GM18873 (cell line): ENCODE data around the gene LOXL4.
"Not testable (repeated sequence)": the region's sequence is repeated elsewhere in the genome, so short reads cannot be mapped to it uniquely, and the experiment has no call there.

Experiments used
- ATAC-seq: cut with Tn5 transposase; IDR thresholded peaks from one replicate; pipeline ENCODE4 v1.9.1; 2021; ENCODE audit warnings: mild to moderate bottlenecking, moderate library complexity, moderate number of reproducible peaks; ENCODE audit not compliant: unreplicated experiment, low FRiP score

The LOXL4 gene

GRCh38 chr10:98248018-98248417, 20.0 kb downstream of the LOXL4 start:
- no peak for ATAC-seq

- no peak for ATAC-seq
These were observed 20.8 kb downstream of the LOXL4 start for GRCh38 chr10:98246911-98247805.

GRCh38 chr10:98244586-98244985, 23.4 kb downstream of the LOXL4 start:
- ATAC-seq = no peak

- ATAC-seq = no peak
These were observed 23.9 kb downstream of the LOXL4 start for GRCh38 chr10:98244141-98244540.

- no peak for ATAC-seq
These were observed 25.2 kb downstream of the LOXL4 start for GRCh38 chr10:98242823-98243222.

- no peak for ATAC-seq
These were observed 27.5 kb downstream of the LOXL4 start for GRCh38 chr10:98240524-98240923.

- ATAC-seq = no peak
These were observed 29.6 kb downstream of the LOXL4 start for GRCh38 chr10:98238391-98238790.

GRCh38 chr10:98236862-98237261, 31.1 kb downstream of the LOXL4 start:
- ATAC-seq = no peak

GRCh38 chr10:98235846-98236245, 32.1 kb downstream of the LOXL4 start:
- ATAC-seq = no peak

GRCh38 chr10:98231417-98231816, 36.6 kb downstream of the LOXL4 start:
- no peak for ATAC-seq

GRCh38 chr10:98228266-98228665, 39.7 kb downstream of the LOXL4 start:
- ATAC-seq = not testable (repeated sequence)

- ATAC-seq = not testable (repeated sequence)
These were observed 40.3 kb downstream of the LOXL4 start for GRCh38 chr10:98227713-98228112.

- ATAC-seq = no peak
These were observed 41.4 kb downstream of the LOXL4 start for GRCh38 chr10:98226508-98227144.

GRCh38 chr10:98224996-98225395, 43.0 kb downstream of the LOXL4 start:
- no peak for ATAC-seq

GRCh38 chr10:98224509-98224908, 43.5 kb downstream of the LOXL4 start:
- no peak for ATAC-seq

GRCh38 chr10:98223874-98224273, 44.1 kb downstream of the LOXL4 start:
- no peak for ATAC-seq

GRCh38 chr10:98217801-98218200, 50.2 kb downstream of the LOXL4 start:
- ATAC-seq = no peak

- ATAC-seq = no peak
These were observed 52.6 kb downstream of the LOXL4 start for GRCh38 chr10:98215373-98215772.

GRCh38 chr10:98213740-98214139, 54.3 kb downstream of the LOXL4 start:
- no peak for ATAC-seq

GRCh38 chr10:98212196-98212595, 55.8 kb downstream of the LOXL4 start:
- ATAC-seq = no peak

- no peak for ATAC-seq
These were observed 58.6 kb downstream of the LOXL4 start for GRCh38 chr10:98209441-98209840.

GRCh38 chr10:98208925-98209324, 59.1 kb downstream of the LOXL4 start:
- no peak for ATAC-seq
